Erythroblast (primary cell): ENCODE measurements around the gene TENM3.

Experiments
- GATA1 ChIP-seq: IDR thresholded peaks from 2 replicates; pipeline ENCODE4 v1.6.1; 2011; ENCODE audit warnings: low read depth, mild to moderate bottlenecking, control low read depth, low read length, moderate library complexity
- POLR2A ChIP-seq: IDR thresholded peaks from 2 replicates; pipeline ENCODE4 v1.6.1; 2011; ENCODE audit warnings: mild to moderate bottlenecking, low read length

DNA sequence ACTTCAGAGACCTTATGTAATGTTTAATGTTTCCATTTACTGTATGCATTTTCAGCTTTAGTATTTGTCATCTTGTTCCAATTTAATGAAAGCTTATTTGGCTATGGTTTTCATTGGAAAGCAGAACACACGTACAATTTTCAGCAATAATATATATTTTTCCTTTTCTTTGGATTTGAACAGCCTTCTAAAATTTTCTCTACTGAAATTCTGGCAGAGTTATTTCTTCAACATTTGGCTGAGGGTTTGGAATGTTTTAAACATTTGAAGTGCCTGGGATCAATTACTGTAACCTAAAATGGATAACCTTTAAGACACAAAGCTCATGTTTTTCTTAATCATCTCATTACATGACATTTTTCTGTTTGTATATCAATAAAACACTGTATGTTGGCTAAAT is 156.9 kb downstream of the TENM3 start:
- TF ChIP-seq POLR2A (no peak), GATA1 (no peak)
